ENCODE data around the gene SEC62. TPM values are rescaled to one million over a fixed set of nuclear protein-coding genes. Genes with fewer than 3 reads are reported as not detected.

SEC62 gene
- total and polyA plus RNA-seq, 2 of the 4 experiments (the other 2 are of a cell fraction), result 33.2 to 36.6 TPM

DNA sequence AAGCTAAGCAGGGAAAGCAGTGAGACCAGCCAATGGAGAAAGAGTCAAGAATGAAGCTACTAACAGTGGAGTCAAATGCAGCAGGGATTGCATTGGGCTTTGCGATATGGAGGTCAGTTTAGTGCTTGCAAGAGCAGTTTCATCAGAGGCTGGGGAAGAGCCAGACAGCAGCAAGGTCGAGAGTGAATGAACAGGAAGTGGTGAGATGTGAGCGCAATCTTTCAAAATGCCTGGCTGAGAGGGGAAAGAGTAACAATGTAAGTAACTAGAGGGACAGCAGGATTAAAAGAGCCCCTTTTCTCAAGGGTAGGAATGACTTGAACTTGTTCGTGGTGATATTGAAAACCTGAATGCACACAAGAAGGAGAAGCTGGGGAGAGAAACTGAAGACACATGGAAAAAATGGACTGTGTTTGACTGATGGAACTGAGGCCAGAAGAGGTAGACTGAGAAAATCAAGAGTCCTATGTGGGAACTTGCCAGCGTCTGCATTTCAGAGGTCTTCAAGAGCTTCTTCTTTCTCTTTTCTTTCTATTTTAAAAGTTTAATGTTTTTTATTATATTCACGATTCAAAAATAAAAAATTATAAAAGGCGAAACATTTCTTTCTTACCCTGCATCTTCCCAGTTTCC is 40.5 kb downstream of the SEC62 start:
- POLR2A ChIA-PET (ENCODE audit: unreplicated experiment), result interaction anchor here (0.6 kb wide), 1 partner anchor 66 kb away, joined by 4 read pairs; no protein-coding TSS in a partner anchor
- no TSS peak for BruUV-seq (replicated peaks)
- no peak overlapping the region for H3K23ac ChIP-seq (ENCODE audit: low read depth, low read length)

More for the DNA sequence above, 40.5 kb downstream of the SEC62 start:
- Histone ChIP-seq H3K4ac (ENCODE audit: low read depth, low read length) (no peak overlapping the region; the same call in 1 of the 2 replicates), H3K14ac (replicated peaks; ENCODE audit: low read depth, low read length) (no peak overlapping the region; the same call in 1 of the 2 replicates), H3K79me1 (ENCODE audit: low read depth in 1 of 2, low read length in 2 of 2) (no peaks in the 10 kb centered on the region), H3K56ac (ENCODE audit: extremely low read depth, insufficient read depth, low read length) (no peak overlapping the region), H3K9me3 (ENCODE audit: control insufficient read depth, insufficient read depth, low read length) (no peaks in the 10 kb centered on the region), H3K4me1 (ENCODE audit: control insufficient read depth, insufficient read depth, low read length) (peaks cover 2% of the 10 kb centered on the region; the same call in 1 of the 2 replicates), H4K20me1 (ENCODE audit: insufficient read depth, low read length) (no peaks in the 10 kb centered on the region), H3K27ac (ENCODE audit: insufficient read depth, low read length) (0 out of 2 replicates have a peak overlapping the region, but pooled peaks have one; percentile 18), H3K4me3 (ENCODE audit: insufficient read depth, low read depth, low read length) (no peak overlapping the region), H3K9ac (ENCODE audit: low read depth, low read length) (no peak overlapping the region; the same call in 1 of the 2 replicates), H3K4me2 (ENCODE audit: low read depth, low read length) (peak overlapping the region; percentile 32; the same call in 1 of the 2 replicates), H2BK120ac (ENCODE audit: low read depth, low read length) (peak overlapping the region; percentile 23; the same call in 1 of the 2 replicates), H2AK5ac (ENCODE audit: low read depth, low read length) (no peak overlapping the region), H4K91ac (ENCODE audit: insufficient read depth, low read depth, low read length) (peak overlapping the region; percentile 6; the same call in 1 of the 2 replicates), H2BK20ac (ENCODE audit: low read depth, low read length) (no peak overlapping the region), H2BK15ac (ENCODE audit: low read depth, low read length) (peak overlapping the region; percentile 77; the same call in 1 of the 3 replicates), H3K27me3 (ENCODE audit: control insufficient read depth, insufficient read depth, low read length) (no peaks in the 10 kb centered on the region), H4K5ac (ENCODE audit: low read depth, low read length) (0 out of 2 replicates have a peak overlapping the region, but pooled peaks have one; percentile 25), H3K18ac (ENCODE audit: low read depth, low read length) (peak overlapping the region; percentile 81; the same call in 1 of the 2 replicates), H3K9me1 (ENCODE audit: insufficient read depth, low read length) (no peaks in the 10 kb centered on the region), H2BK5ac (ENCODE audit: low read depth, low read length, poor library complexity, severe bottlenecking) (peak overlapping the region; percentile 16), H3K36me3 (ENCODE audit: control insufficient read depth, insufficient read depth, low read length) (no peaks in the 10 kb centered on the region), H2AFZ (replicated peaks; ENCODE audit: low read length, poor library complexity) (peak overlapping the region; percentile 18), H2AK9ac (replicated peaks; ENCODE audit: low read depth, low read length, poor library complexity) (no peak overlapping the region), H4K8ac (ENCODE audit: low read depth in 2 of 2, low read length in 2 of 2) (peak overlapping the region; percentile 48 to 67)
- dilution Hi-C loops (cut with HindIII; ENCODE audit: low sequenced_read_pairs, unreplicated experiment) (no loop called here), intact Hi-C loops (cut with micrococcal nuclease) (no loop called here), in situ Hi-C loops (cut with MboI; ENCODE audit: low sequenced_read_pairs) (no loop called here)
- 42% methylated on average over 4 of the region's 7 CpGs; no CpG with 5 or more reads in 1 of the 2 experiments for WGBS, 2 experiments (ENCODE audit: extremely low coverage in 2 of 2, insufficient read length in 1 of 2)
- ATAC-seq (ENCODE audit: low read depth), result peak; percentile 86
- peak; percentile 84 for DNase-seq
- TF ChIP-seq MAZ (IDR thresholded peaks at IDR 0.05; ENCODE audit: borderline replicate concordance, low read depth, low read length) (no peak), POLR2A (IDR thresholded peaks at IDR 0.05; ENCODE audit: low read depth, low read length) (no peak), CEBPB (IDR thresholded peaks at IDR 0.05; ENCODE audit: low read depth, low read length) (peak; percentile 71), NFE2L2 (IDR thresholded peaks at IDR 0.05; ENCODE audit: low read depth, low read length) (no peak), BHLHE40 (IDR thresholded peaks at IDR 0.05; ENCODE audit: low read depth, low read length) (no peak)
- CTCF ChIA-PET, result interaction anchor here (0.7 kb wide), 1 partner anchor 99 kb away, joined by 5 read pairs; no protein-coding TSS in a partner anchor
